Endothelial cell (in vitro differentiated cells): Measurements from ENCODE around the gene FMO1. TPM values are rescaled to one million over a fixed set of nuclear protein-coding genes. Genes with fewer than 3 reads are reported as not detected.

Source experiments
- DNase-seq: peaks from one replicate; pipeline ENCODE4 v3.0.0; 2021; ENCODE audit warnings: low spot score
- H3K27ac Mint-ChIP-seq: one replicate; pipeline ENCODE4 v1.8.0; 2021; ENCODE audit warnings: mixed read lengths, inconsistent platforms; ENCODE audit not compliant: unreplicated experiment
- H3K27me3 Mint-ChIP-seq: one replicate; pipeline ENCODE4 v1.8.0; 2021; ENCODE audit warnings: mild to moderate bottlenecking, moderate library complexity, mixed read lengths, inconsistent platforms; ENCODE audit not compliant: unreplicated experiment
- H3K36me3 Mint-ChIP-seq: one replicate; pipeline ENCODE4 v1.8.0; 2021; ENCODE audit warnings: mild to moderate bottlenecking, low read depth, mixed read lengths, inconsistent platforms; ENCODE audit not compliant: unreplicated experiment
- H3K4me1 Mint-ChIP-seq: one replicate; pipeline ENCODE4 v1.8.0; 2021; ENCODE audit warnings: mild to moderate bottlenecking, mixed read lengths, inconsistent platforms; ENCODE audit not compliant: unreplicated experiment
- H3K4me3 Mint-ChIP-seq: one replicate; pipeline ENCODE4 v1.8.0; 2021; ENCODE audit warnings: mild to moderate bottlenecking, mixed read lengths, inconsistent platforms; ENCODE audit not compliant: unreplicated experiment
- H3K9me3 Mint-ChIP-seq: one replicate; pipeline ENCODE4 v1.8.0; 2021; ENCODE audit warnings: mixed read lengths, inconsistent platforms; ENCODE audit not compliant: unreplicated experiment
- CTCF ChIP-seq: fragments of 200-600 bp; sonication (generic); IDR thresholded peaks from one replicate; pipeline ENCODE4 v1.5.0; 2021; ENCODE audit warnings: antibody characterized with exemption; ENCODE audit not compliant: unreplicated experiment
- total RNA-seq: library from RNA; stranded (reverse); fragmentation: NEBNext Ultra II Directional; extraction: Animal tissue kit (Norgen Biotek cat#: 25700); gene quantifications from one replicate; pipeline ENCODE4 v1.2.1, GENCODE V29; 2021; ENCODE audit not compliant: unreplicated experiment

Gene FMO1
- total RNA-seq, 1 donor from 2014 or later: not detected

- H3K4me3 Mint-ChIP-seq: no peak overlapping the region
- no peaks in the 10 kb centered on the region for H3K9me3 Mint-ChIP-seq
- no peaks in the 10 kb centered on the region for H3K27me3 Mint-ChIP-seq
- no peaks in the 10 kb centered on the region for H3K4me1 Mint-ChIP-seq
- no peak for TF ChIP-seq CTCF
- H3K27ac Mint-ChIP-seq: no peak overlapping the region
- no peaks in the 10 kb centered on the region for H3K36me3 Mint-ChIP-seq
- no peak for DNase-seq
Measured at GRCh38 chr1:171270806-171271205, 22.5 kb downstream of the FMO1 start.

- Mint-ChIP-seq H3K4me3 (no peak overlapping the region), H3K36me3 (no peaks in the 10 kb centered on the region), H3K4me1 (no peaks in the 10 kb centered on the region), H3K9me3 (no peaks in the 10 kb centered on the region), H3K27me3 (no peaks in the 10 kb centered on the region), H3K27ac (no peak overlapping the region)
- no peak for DNase-seq
- no peak for TF ChIP-seq CTCF
Measured at GRCh38 chr1:171277534-171277933, 29.2 kb downstream of the FMO1 start.

- Mint-ChIP-seq H3K9me3 (no peaks in the 10 kb centered on the region), H3K4me3 (no peak overlapping the region), H3K4me1 (no peaks in the 10 kb centered on the region), H3K27me3 (no peaks in the 10 kb centered on the region), H3K36me3 (no peaks in the 10 kb centered on the region), H3K27ac (no peak overlapping the region)
- TF ChIP-seq CTCF: no peak
- DNase-seq: no peak
Measured at GRCh38 chr1:171279234-171279633, 30.9 kb downstream of the FMO1 start.

GRCh38 chr1:171279678-171280077 is 31.4 kb downstream of the FMO1 start:
- TF ChIP-seq CTCF: no peak
- Mint-ChIP-seq H3K27ac (no peak overlapping the region), H3K36me3 (no peaks in the 10 kb centered on the region)

GRCh38 chr1:171280599-171280998 is 32.3 kb downstream of the FMO1 start:
- Mint-ChIP-seq H3K27me3 (no peaks in the 10 kb centered on the region), H3K27ac (no peak overlapping the region), H3K9me3 (no peaks in the 10 kb centered on the region), H3K4me1 (no peaks in the 10 kb centered on the region), H3K4me3 (no peak overlapping the region), H3K36me3 (no peaks in the 10 kb centered on the region)
- TF ChIP-seq CTCF: no peak
- DNase-seq: no peak

More at GRCh38 chr1:171279678-171280077, 31.4 kb downstream of the FMO1 start:
- no peaks in the 10 kb centered on the region for H3K27me3 Mint-ChIP-seq
- no peak for DNase-seq
- no peaks in the 10 kb centered on the region for H3K9me3 Mint-ChIP-seq
- no peak overlapping the region for H3K4me3 Mint-ChIP-seq
- no peaks in the 10 kb centered on the region for H3K4me1 Mint-ChIP-seq
